Spleen (tissue), 11 donors: ENCODE data around the gene ARID5A. TPM values are rescaled to one million over a fixed set of nuclear protein-coding genes. Genes with fewer than 3 reads are reported as not detected.
A peak's percentile ranks its signal among the peaks of the same experiment; 100 is the strongest.

Source experiments
- DNase-seq: peaks from one replicate; pipeline ENCODE4 v3.0.0-alpha.2; 2020
- H3K27ac ChIP-seq, 8 donors: fragments of 200-600 bp; sonication (generic) in 7 of 8; 1 replicate in 4 of 8; 2 replicates in 4 of 8; pipeline versions ENCODE4 v1.5.0 to v1.8.0; 2016 to 2021; ENCODE audit warnings: inconsistent platforms in 4 of 8, mild to moderate bottlenecking in 4 of 8, moderate library complexity in 1 of 8
- H3K27me3 ChIP-seq, 7 donors: fragments of 200-600 bp; sonication (generic) in 6 of 7; replicated peaks in 1 of 7; 1 replicate in 4 of 7; 2 replicates in 3 of 7; pipeline versions ENCODE4 v1.5.0 to v1.8.0; 2016 to 2021; ENCODE audit warnings: inconsistent platforms in 3 of 7, mild to moderate bottlenecking in 1 of 7
- H3K36me3 ChIP-seq, 6 donors: fragments of 200-600 bp; sonication (generic) in 5 of 6; 1 replicate in 4 of 6; 2 replicates in 2 of 6; pipeline versions ENCODE4 v1.5.0 to v1.8.0; 2016 to 2021; ENCODE audit warnings: inconsistent platforms in 2 of 6
- H3K4me1 ChIP-seq, 6 donors: fragments of 200-600 bp; sonication (generic) in 5 of 6; 1 replicate in 3 of 6; 2 replicates in 3 of 6; pipeline versions ENCODE4 v1.5.0 to v1.8.0; 2016 to 2021; ENCODE audit warnings: inconsistent platforms in 3 of 6
- H3K4me3 ChIP-seq, 8 donors: fragments of 200-600 bp; sonication (generic) in 7 of 8; 1 replicate in 4 of 8; 2 replicates in 4 of 8; pipeline versions ENCODE4 v1.5.0 to v1.8.0; 2016 to 2021; ENCODE audit warnings: inconsistent platforms in 4 of 8, mild to moderate bottlenecking in 4 of 8, moderate library complexity in 2 of 8
- H3K9me3 ChIP-seq, 8 donors: fragments of 200-600 bp; sonication (generic) in 7 of 8; 1 replicate in 4 of 8; 2 replicates in 4 of 8; pipeline versions ENCODE4 v1.5.0 to v1.8.0; 2016 to 2021; ENCODE audit warnings: inconsistent platforms in 4 of 8
- CTCF ChIP-seq, 11 experiments: fragments of 200-600 bp in 7 of 11; fragments of 450-650 bp in 4 of 11; sonication (generic) in 4 of 11; IDR thresholded peaks in 8 of 11; conservative IDR thresholded peaks in 3 of 11; 1 replicate in 7 of 11; 2 replicates in 4 of 11; pipeline versions ENCODE4 v1.4.0 to v1.8.0; 2016 to 2021; ENCODE audit warnings: antibody characterized with exemption in 11 of 11, inconsistent platforms in 4 of 11, mild to moderate bottlenecking in 1 of 11
- POLR2A ChIP-seq, 3 donors: fragments of 450-650 bp; IDR thresholded peaks; one replicate each; pipeline ENCODE4 v1.5.1; 2017; ENCODE audit warnings: antibody characterized with exemption in 3 of 3, mild to moderate bottlenecking in 1 of 3
- POLR2AphosphoS5 ChIP-seq, 3 donors: sonication (generic); formaldehyde crosslinking; IDR thresholded peaks; one replicate each; pipeline ENCODE4 v1.5.1; 2017; ENCODE audit warnings: antibody characterized with exemption in 3 of 3
- WGBS, 5 donors: extraction: QIAGEN DNeasy Blood & Tissue Kit in 3 of 5; methylation state at CpG; one replicate each; pipeline versions ENCODE4 v1.1.5 to v1.1.7; 2013 to 2018; 5-methylcytosine and 5-hydroxymethylcytosine counted together
- intact Hi-C: fragments of 100-400 bp; cut with DNase I; formaldehyde crosslinking; loops from one replicate; pipeline ENCODE4 v1.15.0; 2023; ENCODE audit warnings: low total_unique reads
- polyA plus RNA-seq, 3 donors: library from polyadenylated mRNA; stranded (reverse); fragments of 200-250 nt; gene quantifications; one replicate each; pipeline ENCODE4 v1.2.1, GENCODE V29; 2013
- total RNA-seq, 7 donors: library from RNA; depleted of rRNA in 3 of 7; stranded (reverse); fragments of >200 nt in 3 of 7; fragmentation: NEBNext Ultra II Directional in 4 of 7; extraction: Animal tissue kit (Norgen Biotek cat#: 25700) in 4 of 7; gene quantifications; one replicate each; pipeline versions ENCODE4 v1.1.0 to v1.2.1, GENCODE V29; 2016 to 2021
- donor health status: healthy with polysubstance abuse.
- donor health status: DM: no; HTN: no; CAD: no; lungs with moderate emphysema.
- donor health status: DM: no; HTN: no; CAD: no.
- donor health status: Bipolar disorder and iron deficiency.
- donor health status: healthy.
- donor health status: DM: no; HTN: no; CAD: no.
- donor health status: DM: yes; HTN: yes; CAD: no.

ARID5A gene
- total and polyA plus RNA-seq, 10 donors = 30.8 to 121 (median 48.9) TPM

GRCh38 chr2:96503637-96504243 lies 32.8 kb upstream of the ARID5A start:
- intact Hi-C loops = no loop called here
- no peak overlapping the region for H3K27ac ChIP-seq
- H3K27me3 ChIP-seq = peaks cover 0 to 12% (median 0%) of the 10 kb centered on the region in 7 donors
- TF ChIP-seq POLR2AphosphoS5 (IDR thresholded peaks at IDR 0.05) (no peak), POLR2A (IDR thresholded peaks at IDR 0.05) (no peak), CTCF (IDR thresholded peaks at IDR 0.05 in 8 of 11, conservative IDR thresholded peaks at IDR 0.05 in 3 of 11) (no peak)
- DNase-seq = peak; percentile 71
- H3K4me3 ChIP-seq = no peak overlapping the region
- no peaks in the 10 kb centered on the region for H3K9me3 ChIP-seq
- 74 to 90% (median 87%) methylated on average over 5 to 12 of the region's 12 CpGs for WGBS, 5 donors
- no peaks in the 10 kb centered on the region for H3K36me3 ChIP-seq
- peaks cover 27 to 56% (median 42%) of the 10 kb centered on the region in 6 donors for H3K4me1 ChIP-seq

- Histone ChIP-seq H3K9me3 (no peaks in the 10 kb centered on the region), H3K27ac (no peak within 1 kb of the TSS), H3K27me3 (peaks cover 0 to 20% (median 0%) of the 10 kb centered on the region in 7 donors), H3K36me3 (no peaks in the 10 kb centered on the region), H3K4me3 (no peak within 1 kb of the TSS), H3K4me1 (peaks cover 27 to 68% (median 50%) of the 10 kb centered on the region in 6 donors)
- no peak for DNase-seq
- 51 to 79% (median 70%) methylated on average over 8 to 9 of the region's 9 CpGs for WGBS, 5 donors
- intact Hi-C loops = loop anchor here (5.0 kb wide), 1 partner anchor 98 kb away; no protein-coding TSS in a partner anchor
- TF ChIP-seq POLR2A (IDR thresholded peaks at IDR 0.05) (no peak), POLR2AphosphoS5 (IDR thresholded peaks at IDR 0.05) (no peak), CTCF (IDR thresholded peaks at IDR 0.05 in 8 of 11, conservative IDR thresholded peaks at IDR 0.05 in 3 of 11) (no peak)
These were observed 31.2 kb upstream of the ARID5A start, which contains the start of gene NEURL3 for GRCh38 chr2:96505231-96505889. Gene NEURL3 (minus strand): TSS chr2:96505357. CDS start chr2:96505286, 71 bp downstream.

- H3K27ac ChIP-seq = no peak overlapping the region
- intact Hi-C loops = loop anchor here (5.0 kb wide), 1 partner anchor 99 kb away; no protein-coding TSS in a partner anchor
- H3K4me1 ChIP-seq = peaks cover 27 to 64% (median 45%) of the 10 kb centered on the region in 6 donors
- no peaks in the 10 kb centered on the region for H3K9me3 ChIP-seq
- TF ChIP-seq POLR2A (IDR thresholded peaks at IDR 0.05) (no peak), CTCF (IDR thresholded peaks at IDR 0.05 in 8 of 11, conservative IDR thresholded peaks at IDR 0.05 in 3 of 11) (no peak), POLR2AphosphoS5 (IDR thresholded peaks at IDR 0.05) (no peak)
- no peak for DNase-seq
- no peak overlapping the region for H3K4me3 ChIP-seq
- H3K36me3 ChIP-seq = no peaks in the 10 kb centered on the region
- WGBS, 5 donors = 88 to 96% (median 91%) methylated on average over 4 to 8 of the region's 8 CpGs
- H3K27me3 ChIP-seq = peaks cover 0 to 22% (median 0%) of the 10 kb centered on the region in 7 donors
These were observed 30.3 kb upstream of the ARID5A start for GRCh38 chr2:96506016-96506906.
